ENCODE results near the gene NETO2.
"Not testable (repeated sequence)": the region's sequence is repeated elsewhere in the genome, so short reads cannot be mapped to it uniquely, and the experiment has no call there.

Gene NETO2

GRCh38 chr16:47069313-47069712 is 74.4 kb downstream of the NETO2 start:
- DNase-seq (ENCODE audit: extremely low spot score, insufficient read length, low read depth) (no peak), FAIRE-seq (peak; percentile 26)

GRCh38 chr16:47067203-47067602 is 76.5 kb downstream of the NETO2 start:
- DNase-seq (ENCODE audit: extremely low spot score, insufficient read length, low read depth) (no peak), FAIRE-seq (no peak)

GRCh38 chr16:47065766-47066688 is 77.7 kb downstream of the NETO2 start:
- no peak for FAIRE-seq
- no peak for DNase-seq (ENCODE audit: extremely low spot score, insufficient read length, low read depth)

DNA sequence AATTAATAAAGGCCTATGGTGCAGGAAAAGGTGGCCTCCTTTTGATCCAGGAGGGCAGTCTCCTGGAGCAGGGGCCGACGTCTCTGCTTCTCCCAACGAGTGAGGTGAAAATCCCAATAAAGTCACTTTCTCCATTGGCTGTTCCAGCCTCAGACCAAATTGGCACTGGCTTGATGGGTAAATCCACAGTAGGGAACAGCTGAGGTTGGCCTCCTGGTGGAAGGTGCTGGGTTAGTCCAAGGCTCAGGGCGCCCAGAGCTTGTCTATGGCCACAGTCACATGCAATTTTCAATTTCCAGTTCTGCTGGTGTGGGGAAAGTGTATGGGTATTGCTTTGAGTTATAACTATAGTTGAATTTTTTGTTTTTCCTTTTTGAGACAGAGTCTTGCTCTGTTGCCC is 79.0 kb downstream of the NETO2 start:
- no peak for FAIRE-seq

DNA sequence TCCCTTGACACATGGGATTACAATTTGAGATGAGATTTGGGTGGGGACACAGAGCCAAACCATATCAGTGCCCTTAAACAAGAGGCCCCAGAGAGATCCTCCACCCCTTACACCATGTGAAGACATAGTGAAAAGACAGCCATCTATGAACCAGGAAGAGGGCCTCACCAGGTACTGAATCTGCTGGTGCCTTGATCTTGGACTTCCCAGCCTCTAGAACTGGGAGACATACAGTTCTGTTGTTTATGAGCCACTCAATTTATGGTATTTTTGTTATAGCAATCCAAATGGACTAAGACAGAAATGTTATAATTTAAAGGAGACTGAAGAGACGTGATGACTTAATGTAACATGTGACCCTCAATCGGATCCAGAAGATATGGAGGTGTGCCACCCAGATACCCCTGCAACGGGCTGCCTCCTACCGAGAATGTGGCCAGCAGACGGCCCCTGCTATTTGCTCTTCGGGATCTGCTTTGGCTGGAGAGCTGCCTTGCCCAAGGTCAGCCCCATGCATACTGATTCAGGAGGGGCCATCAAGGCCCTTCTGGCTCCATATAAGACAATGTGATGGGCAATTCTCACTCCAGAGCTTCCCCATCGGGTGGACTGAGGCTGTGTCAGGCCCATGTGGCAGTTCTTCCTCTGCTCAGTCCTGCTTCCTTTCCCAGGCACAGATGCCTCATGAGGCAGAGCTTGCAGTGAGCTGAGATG is 80.6 kb downstream of the NETO2 start:
- FAIRE-seq (no peak), DNase-seq (ENCODE audit: extremely low spot score, insufficient read length, low read depth) (no peak)

More for the DNA sequence above, 79.0 kb downstream of the NETO2 start:
- no peak for DNase-seq (ENCODE audit: extremely low spot score, insufficient read length, low read depth)

- DNase-seq (ENCODE audit: extremely low spot score, insufficient read length, low read depth) (no peak), FAIRE-seq (no peak)
Observed at GRCh38 chr16:47061204-47061603, 82.5 kb downstream of the NETO2 start.

GRCh38 chr16:47060596-47060995 is 83.1 kb downstream of the NETO2 start:
- FAIRE-seq (no peak), DNase-seq (ENCODE audit: extremely low spot score, insufficient read length, low read depth) (no peak)

GRCh38 chr16:47059991-47060390 is 83.8 kb downstream of the NETO2 start:
- FAIRE-seq: no peak
- no peak for DNase-seq (ENCODE audit: extremely low spot score, insufficient read length, low read depth)

GRCh38 chr16:47059130-47059529 is 84.6 kb downstream of the NETO2 start:
- FAIRE-seq; DNase-seq (ENCODE audit: extremely low spot score, insufficient read length, low read depth): not testable (repeated sequence)

- DNase-seq (ENCODE audit: extremely low spot score, insufficient read length, low read depth) (no peak), FAIRE-seq (no peak)
Observed at GRCh38 chr16:47058295-47059086, 85.3 kb downstream of the NETO2 start.

- no peak for FAIRE-seq
Observed at GRCh38 chr16:47057630-47057993, 86.1 kb downstream of the NETO2 start.

GRCh38 chr16:47056688-47057629 is 86.8 kb downstream of the NETO2 start:
- FAIRE-seq (no peak), DNase-seq (ENCODE audit: extremely low spot score, insufficient read length, low read depth) (no peak)

More at GRCh38 chr16:47057630-47057993, 86.1 kb downstream of the NETO2 start:
- DNase-seq (ENCODE audit: extremely low spot score, insufficient read length, low read depth): no peak

DNA sequence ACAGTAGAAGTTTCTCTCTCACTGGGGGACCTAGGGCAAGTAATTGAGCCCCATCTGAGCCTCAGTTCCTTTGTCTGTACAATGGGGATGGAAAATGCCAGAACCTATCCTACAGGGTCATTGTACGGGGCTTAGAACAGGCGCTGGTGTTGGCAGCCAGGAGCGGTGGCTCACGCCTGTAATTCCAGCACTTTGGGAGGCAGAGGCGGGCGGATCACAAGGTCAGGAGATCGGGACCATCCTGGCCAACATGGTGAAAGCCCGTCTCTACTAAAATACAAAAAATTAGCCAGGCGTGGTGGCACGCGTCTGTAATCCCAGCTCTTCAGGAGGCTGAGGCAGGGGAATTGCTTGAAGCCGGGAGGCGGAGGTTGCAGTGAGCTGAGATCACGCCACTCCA is 87.7 kb downstream of the NETO2 start:
- DNase-seq (ENCODE audit: extremely low spot score, insufficient read length, low read depth); FAIRE-seq: not testable (repeated sequence)

- FAIRE-seq (no peak), DNase-seq (ENCODE audit: extremely low spot score, insufficient read length, low read depth) (no peak)
Observed at GRCh38 chr16:47055136-47055885, 88.4 kb downstream of the NETO2 start.

- DNase-seq (ENCODE audit: extremely low spot score, insufficient read length, low read depth) (no peak), FAIRE-seq (no peak)
Observed at GRCh38 chr16:47054306-47054705, 89.4 kb downstream of the NETO2 start.

GRCh38 chr16:47053895-47054294 is 89.8 kb downstream of the NETO2 start:
- DNase-seq (ENCODE audit: extremely low spot score, insufficient read length, low read depth) (no peak), FAIRE-seq (no peak)

DNA sequence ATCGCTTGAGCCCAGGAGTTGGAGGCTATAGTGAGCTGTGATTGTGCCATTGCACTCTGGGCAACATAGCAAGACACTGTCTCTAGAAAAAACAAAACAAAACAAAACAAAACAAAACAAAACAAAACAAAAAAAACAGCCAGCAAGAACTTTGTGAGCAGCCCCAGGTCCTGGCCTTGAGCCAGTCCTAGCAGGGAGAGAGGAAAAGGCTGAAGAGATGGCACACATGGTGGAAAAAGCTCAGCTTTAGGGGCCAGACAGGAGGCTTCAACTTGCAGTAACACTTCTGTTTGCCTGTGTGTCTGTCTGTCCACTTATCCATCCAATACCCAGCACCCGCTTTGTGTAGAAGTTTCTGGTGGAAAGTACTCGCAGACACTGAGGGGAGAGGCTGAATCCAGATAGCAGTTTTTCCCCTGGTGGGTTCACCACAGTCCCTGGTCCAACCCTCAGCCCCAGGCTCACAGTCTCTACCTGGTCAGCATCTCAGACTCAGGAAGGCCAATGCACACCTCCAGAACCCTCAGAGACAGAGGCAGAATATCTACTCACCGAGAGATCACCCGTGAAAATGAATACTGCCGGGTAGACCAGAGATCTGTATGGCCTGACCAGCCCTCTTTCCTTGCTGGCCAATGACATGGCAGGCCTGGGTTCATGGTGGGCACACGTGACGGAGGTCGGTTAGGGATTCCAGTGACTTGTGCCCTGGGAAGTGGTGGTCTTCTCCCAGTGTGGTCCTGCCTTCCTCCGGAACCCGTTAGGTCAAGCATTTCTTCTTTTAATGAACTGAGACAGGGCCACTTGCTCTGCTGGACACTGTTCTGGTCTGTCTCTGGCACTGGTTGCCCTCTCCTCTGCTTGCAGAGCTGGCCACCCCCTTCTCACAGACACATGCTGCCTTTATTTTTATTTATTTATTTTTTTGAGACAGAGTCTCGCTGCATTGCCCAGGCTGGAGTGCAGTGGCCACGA is 90.8 kb downstream of the NETO2 start:
- FAIRE-seq (no peak), DNase-seq (ENCODE audit: extremely low spot score, insufficient read length, low read depth) (no peak)

GRCh38 chr16:47051031-47051430 is 92.7 kb downstream of the NETO2 start:
- no peak for DNase-seq (ENCODE audit: extremely low spot score, insufficient read length, low read depth)
- FAIRE-seq: no peak
